Embryonic facial prominence (tissue), 1 donor: ENCODE results near the gene NPAS2.

ENCODE experiments used
- DNase-seq: peaks from one replicate; pipeline ENCODE4 v3.0.0-alpha.2; 2016; ENCODE audit errors: extremely low spot score

Gene NPAS2

DNA sequence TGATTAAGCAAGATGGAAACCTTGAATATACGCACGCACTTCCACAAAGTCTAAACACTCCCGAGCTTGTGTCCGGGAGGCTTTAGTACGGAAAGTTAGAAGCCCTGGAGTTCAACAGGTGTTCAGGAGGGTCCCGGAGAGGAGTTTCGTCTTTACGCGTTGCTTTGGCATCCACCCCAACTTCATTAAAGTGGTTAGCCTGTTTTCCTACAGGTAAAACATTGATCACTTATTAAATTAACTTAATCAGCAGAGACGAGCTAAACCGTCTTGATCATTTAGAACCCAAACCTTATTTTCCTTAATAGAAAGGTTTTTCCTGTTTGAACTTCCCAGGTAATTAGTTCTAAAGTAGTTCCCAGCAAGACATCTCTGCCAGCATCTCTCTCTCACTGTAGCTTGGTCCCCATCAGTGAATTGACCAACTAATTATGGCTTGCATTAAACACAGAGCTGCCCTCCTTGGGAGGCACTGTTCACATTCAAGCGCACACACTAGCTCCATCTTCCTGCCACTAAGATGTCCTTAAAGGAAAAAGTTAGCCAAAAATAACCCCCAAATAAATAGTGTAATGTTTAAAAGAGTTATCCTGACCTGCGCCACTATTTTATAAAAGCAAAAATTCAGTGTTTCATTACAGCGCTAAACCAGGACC lies 1.4 kb downstream of the NPAS2 start:
- no peak for DNase-seq

DNA sequence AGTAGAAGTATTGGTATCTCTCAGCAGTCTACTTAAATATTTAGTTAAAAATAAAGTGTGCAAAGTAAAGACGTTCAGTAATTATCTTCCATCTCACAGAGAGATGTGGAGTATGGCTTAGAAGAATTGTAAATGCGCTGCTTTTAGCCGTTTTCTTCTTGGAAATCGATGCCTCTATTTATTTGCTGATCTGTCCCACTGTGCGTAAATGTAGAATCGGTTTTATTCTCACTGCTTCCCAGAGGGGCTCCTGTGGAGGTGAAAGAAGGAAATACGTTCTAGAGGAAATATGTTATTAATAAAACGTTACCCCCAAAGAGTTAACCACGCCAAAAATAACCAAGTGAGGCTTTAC lies 1.9 kb downstream of the NPAS2 start:
- DNase-seq = no peak

DNA sequence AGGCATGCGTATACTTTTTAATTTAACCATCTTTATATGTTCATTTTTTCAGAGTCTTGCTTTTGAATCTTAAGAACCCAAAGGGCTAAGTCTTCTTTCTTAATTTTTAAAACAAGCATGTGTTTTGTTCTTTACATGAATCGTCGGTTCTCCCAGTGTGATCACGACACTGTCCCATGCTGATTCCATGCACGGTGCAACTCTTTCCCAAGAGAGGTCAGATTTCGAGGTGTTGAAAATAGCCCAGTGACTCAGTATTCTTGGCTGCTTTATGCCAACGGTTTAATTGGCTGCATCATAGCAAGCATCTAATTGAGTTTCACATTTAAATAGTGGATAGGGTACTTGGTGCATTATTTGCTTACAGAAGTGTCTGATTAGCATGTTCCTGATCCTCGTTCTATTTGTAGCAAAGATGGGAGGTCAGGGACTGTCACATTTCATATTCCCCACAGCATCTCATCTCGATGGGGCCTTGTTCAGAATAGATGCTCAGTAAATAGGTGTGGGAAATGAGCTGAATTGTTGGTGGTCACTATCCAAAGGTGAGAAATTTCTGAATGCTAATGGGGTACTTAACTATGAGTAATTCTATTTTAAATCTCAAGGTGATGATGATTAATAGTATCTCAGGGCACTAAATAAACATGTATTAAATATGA lies 2.8 kb downstream of the NPAS2 start:
- no peak for DNase-seq

DNA sequence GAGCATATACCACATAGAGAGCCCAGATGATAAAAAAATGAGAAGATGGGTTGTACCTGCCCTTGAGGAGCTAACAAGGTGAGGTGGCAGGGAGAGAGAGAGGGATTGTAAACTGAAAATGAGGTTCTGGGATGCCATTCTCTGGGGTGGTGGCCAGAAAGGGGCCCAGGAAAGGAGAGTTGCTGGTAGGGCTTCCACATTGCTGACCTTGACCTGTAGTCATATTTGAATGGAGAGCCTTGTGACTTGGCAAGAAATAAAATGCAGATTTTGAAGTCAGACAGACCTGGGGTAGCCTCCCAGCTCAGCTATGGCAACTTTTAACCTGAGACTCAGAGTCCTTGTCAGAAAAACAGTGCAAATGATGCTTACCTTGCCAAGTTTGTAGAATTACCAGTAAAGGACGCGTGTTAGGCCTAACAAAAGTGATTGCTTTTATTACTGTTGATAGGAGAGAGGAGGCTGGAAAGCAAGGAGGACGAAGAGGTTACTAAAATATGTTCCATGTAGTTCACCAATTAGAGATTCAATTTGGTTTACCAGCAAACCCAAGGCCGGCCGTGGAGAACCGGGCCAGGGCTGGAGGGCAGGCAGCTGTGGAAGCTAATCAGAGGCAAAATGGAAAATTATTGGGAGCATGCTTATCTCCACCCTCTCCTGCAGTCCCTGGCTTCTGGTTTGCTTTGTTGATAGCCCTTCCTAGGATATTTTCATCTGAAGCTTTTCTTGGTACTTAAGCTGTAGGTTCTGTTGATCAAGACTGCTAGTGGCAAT lies 3.9 kb downstream of the NPAS2 start:
- no peak for DNase-seq

DNA sequence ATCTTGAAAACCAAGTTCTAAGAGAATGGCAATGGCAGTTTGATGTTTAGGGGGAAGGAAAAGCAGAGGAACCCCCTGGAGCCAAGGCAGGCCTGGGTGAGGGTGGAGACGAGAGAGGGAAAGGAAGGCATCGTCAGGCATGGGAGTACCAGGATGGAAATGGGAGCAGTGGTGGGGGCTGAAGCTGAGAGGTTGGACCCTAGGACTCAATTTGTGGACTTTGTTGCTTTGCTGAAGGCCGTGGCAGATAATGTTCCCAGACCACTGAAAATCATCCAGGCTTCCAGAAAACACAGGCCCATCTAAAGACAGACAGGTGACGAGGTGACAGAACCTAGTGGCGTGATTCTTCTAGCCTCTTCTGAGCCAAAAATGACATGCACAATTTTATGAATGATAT lies 4.9 kb downstream of the NPAS2 start:
- no peak for DNase-seq

DNA sequence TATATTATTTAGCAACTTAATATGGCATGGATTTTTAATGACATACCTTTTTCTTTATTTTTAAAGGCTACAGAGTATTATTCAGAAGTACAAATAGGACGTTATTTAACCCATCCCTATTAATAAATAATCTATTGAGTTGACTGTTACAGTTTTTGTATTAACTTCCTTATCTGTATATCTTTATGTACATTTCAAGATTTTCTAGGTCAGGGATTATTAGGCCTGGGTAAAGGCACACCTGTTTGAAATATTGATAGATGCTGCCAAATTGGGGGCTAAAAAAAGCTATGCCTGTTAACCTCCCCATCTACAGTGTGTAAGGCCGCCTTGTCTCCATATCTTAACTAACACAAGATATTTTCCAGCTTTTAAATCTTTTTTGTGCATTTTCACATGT lies 6.6 kb downstream of the NPAS2 start:
- DNase-seq = no peak

DNA sequence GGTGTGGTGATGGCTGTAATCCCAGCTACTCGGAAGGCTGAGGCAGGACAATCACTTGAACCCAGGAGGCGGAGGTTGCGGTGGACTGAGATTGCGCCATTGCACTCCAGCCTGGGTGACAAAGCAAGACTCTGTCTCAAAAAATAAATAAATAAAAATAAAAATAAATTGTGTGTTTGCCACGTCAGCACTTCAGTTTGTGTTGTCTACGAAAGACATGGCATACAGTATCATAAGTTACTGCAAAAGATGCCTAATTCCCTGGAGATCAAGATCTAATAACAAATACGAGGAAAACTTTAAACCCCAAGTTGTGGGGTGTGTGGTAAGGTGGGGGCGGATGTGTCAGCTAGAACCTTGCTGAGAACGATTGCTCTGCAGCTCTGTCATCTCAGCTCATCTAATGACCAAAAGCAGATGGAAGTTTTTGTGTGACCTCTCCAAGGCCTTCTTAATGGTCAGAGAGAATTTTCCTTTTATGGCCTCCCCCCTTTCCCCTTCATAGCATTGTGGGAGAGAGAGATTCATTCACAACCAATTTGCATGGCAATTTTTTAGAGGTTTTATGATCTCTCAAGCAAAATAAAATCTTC lies 11.3 kb downstream of the NPAS2 start:
- DNase-seq = no peak

DNA sequence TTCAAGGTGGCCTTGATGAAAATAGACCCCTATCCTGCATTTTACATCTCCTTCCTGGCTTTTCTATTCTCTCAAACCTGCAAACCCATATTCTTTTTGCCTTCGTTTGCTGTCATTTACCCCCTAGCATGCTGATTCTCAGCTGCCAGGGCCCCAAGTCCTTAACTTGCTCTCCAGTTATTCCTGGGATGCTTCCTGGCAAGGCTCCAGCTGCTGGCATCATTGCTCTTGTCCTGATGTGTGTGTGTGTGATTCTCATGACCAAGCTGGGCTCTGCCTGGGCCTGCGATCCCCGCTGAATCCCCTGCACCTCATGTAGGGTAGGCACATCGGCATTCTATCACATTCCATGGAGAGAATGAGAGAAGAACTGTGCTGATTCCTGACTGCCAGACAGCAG lies 11.9 kb downstream of the NPAS2 start:
- no peak for DNase-seq

DNA sequence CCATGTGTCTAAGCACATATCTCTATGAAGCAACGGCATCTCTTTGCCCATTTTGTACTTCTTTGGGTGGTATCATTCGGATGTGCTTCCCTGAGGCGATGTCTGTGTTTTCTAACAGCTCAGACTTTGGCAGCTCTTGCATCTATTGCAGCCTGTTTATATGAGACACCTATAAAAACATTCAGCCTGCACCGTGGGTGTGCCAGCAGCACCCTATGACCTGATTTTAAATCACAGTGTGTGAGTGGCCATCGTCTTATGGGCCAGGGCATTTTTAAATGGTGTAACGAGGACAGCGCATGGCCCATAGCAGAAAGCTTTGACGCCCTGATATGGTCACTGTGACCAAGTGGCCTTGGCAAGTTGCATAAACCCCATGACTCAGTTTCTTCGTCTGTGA lies 12.9 kb downstream of the NPAS2 start:
- DNase-seq = no peak

DNA sequence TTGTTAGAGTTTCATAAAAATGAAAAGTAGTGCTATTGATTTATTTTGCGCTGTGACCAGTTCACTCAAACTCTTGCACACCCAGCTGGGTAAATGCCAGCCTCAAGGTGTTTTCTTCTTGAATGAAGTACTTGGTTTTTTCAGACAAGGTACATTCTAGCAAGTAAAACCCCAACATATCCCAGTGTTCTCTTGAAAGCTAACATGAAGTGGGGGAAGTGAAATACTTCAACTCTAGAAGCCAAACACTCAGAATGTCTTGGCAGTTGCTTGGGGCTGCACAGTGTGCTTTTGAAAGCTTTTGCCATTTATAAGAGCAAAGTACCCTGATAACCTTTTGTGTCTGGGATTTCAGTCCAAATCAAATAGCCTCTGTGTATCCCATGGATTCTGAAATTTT lies 13.4 kb downstream of the NPAS2 start:
- no peak for DNase-seq

DNA sequence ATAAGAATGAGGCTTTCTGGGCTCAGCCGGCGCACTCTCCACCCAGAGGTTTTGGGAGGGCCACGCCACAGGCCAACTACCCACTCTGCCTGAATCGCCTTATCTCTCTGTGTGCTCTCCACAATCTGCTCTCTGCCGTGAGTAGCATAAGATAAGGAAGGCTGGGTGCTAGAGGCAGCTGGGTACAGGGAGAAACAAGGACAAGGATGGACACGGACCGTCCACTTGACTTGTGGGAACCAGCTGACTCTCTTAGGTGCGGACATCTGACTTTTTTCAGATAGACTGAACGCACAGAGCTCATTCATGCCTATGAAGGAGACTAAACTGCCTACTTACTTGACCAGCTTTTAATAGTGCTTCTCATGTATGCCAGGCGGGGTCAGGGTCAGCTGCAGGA lies 14.3 kb downstream of the NPAS2 start:
- DNase-seq = no peak

DNA sequence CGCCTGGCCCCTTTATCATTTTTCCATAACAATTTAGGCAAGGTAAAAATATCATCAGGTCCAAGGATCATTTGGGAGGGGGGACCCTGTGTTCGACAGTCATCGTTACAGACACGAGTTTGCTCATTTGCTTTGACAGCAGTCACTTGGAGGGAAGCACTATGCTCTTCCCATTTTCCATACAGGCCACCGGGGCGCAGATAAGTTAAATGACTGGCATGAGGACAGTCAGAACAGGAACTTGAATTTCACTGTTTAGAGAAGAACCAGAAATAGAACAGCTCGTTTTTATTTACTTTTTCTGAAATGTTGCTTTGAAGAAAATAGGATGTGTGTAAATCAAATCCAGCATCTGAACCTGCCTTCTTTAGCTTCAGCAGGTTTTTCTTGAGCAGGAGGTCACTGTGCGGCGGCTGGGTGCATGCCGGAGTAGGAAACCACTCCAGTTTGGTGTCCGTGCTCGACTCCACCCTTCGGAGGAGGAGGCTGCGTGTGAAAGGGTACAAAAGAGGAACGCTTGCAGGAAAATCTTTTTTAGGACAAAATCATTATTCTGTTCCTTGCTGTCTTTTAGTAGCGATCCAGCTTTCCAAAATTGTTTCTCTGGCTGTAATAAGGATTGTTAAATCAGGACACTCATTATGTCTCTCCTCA lies 15.2 kb downstream of the NPAS2 start:
- no peak for DNase-seq

DNA sequence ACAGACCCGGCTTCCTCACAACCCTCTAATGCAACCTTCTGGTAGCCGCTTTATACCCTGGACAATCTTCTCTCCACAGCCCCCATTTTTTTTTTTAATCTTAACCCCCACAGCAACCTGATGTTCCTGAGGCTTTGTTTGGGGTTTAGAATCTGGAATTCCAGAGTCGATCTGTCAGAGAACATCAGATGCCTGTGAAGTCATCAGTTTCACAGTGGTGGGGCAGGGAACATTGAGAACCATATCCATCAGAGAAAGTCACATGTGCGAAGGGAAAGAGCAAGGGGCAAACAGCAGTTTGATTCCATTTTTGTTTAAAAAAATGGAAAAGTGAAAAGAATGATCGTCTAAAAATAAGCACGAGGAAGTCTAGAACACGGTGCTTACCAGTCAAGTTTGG lies 20.6 kb downstream of the NPAS2 start:
- DNase-seq = no peak

DNA sequence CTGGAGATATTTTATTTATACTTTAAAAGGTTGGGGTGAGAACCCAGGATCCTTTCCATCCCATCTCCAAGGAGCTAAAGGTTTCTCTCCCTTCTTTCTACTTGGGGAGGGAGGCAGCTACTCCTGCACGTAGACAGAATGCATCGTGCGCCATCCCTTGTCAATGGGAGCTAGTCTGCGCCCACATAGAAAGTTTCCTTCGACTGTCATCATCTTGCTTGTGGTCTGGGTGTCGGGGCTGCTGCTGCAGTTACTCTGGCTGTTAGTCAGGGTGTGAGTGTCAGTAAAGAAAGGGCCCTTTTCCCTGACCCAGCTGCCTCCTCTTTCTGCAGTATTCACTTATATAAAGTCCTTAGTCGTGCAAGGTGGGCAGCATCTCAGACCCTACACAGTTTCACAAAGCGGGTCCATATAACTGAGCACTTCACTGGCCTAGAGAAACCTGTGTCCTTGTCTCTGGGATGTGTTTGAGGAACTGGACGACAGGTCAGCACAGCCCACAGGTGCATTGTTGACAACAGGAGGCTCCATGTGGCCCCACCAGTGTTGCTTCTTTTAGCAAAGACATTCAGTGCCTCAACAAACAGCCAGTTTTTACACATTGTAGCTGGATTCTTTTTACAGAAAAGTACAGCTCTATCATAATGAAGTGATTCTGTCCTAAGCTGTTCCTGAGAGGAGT lies 22.4 kb downstream of the NPAS2 start:
- no peak for DNase-seq

DNA sequence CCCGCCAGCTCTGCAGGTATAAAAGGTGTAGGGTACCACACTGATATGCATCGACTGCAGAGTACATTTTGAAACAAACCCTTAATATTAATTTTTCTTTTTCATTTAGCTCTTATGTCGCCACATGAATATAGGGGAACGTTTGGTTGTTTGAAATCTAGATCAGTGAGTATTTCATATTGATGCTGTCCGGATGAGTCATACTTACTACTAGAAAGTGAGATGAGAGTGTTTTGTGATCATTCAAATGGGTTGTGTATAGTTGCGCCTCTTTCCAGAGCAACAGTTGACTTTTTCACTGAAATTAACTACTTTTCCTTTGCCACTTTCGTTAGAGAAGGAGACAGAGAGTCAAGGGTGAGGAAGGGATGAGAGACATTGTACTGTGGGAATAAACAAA lies 24.6 kb downstream of the NPAS2 start:
- no peak for DNase-seq

DNA sequence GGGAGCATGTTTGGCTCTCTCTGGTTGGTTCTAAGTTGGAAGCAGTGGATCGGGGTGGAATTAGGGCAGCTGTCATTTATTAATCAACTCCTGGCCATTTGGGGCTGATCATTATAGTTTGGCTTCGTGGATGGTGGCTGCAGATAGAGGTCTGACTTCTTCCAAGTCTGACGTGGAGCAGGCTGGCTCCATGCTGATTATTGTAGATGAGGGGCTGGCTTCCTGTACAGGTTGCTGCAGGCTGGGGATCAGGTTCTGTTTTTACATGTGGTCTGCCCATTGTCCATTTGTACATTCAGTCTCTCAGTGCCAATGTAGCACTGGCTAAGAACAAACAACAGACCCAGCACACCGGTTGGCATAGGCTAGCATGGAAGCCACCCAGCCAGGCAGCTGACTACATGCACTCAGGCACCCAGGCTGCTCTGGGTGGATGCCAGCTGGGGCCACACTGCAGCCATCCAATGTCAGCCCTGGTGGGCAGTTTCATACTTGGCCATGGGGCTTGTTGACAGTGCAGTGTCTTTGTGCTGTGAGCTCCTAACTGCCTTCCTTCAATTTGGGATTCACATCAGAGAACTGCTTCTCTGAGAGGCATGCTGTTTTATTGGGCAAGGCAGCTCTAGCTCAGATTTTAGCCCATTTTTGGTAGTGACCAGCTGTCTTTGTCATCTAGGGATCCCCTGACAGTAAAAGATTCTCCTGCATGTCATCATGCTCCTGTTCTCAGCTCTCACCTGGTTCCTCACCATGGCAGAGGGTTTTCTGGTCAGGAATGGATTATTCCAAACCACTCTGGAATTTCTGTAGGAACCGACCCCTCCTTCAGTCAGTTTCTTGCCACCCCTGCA lies 25.4 kb downstream of the NPAS2 start:
- no peak for DNase-seq

DNA sequence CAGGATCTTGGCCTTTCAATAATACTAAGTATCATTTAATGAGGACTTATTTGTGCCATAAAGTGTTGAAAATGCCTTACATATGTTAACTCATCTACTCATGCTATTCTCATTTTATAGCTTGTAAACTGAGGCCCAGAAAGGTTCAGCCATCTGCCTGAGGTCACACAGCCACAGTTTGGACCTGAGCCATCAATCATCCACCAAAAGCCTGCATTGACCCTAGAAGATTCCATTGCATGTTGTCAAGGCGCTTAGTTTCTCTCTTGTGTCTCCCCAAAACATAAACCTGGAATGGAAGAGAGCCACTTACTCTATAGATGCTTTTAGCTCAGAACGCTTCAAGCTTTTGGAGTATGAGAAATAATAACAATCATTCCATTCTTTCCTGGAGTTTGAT lies 26.8 kb downstream of the NPAS2 start:
- no peak for DNase-seq

DNA sequence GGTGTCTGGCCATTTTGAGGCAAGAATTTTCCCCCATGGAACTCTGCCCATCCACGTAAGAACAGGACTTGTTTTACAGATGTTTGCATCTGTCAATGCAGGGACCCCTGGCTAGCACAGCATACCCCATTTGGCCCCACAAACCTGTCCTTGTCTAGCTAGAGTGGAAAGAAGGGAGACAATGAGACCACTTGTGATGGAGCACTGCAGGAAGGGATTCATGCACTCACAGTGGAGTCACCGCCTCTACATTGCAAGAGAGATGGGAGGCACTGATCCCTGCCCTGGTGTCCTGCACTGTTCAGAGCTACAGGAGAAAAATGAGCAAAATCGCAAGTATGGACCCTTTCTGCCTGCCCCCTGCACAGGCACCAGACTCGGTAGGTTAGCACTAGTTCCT lies 32.5 kb downstream of the NPAS2 start:
- DNase-seq = no peak

DNA sequence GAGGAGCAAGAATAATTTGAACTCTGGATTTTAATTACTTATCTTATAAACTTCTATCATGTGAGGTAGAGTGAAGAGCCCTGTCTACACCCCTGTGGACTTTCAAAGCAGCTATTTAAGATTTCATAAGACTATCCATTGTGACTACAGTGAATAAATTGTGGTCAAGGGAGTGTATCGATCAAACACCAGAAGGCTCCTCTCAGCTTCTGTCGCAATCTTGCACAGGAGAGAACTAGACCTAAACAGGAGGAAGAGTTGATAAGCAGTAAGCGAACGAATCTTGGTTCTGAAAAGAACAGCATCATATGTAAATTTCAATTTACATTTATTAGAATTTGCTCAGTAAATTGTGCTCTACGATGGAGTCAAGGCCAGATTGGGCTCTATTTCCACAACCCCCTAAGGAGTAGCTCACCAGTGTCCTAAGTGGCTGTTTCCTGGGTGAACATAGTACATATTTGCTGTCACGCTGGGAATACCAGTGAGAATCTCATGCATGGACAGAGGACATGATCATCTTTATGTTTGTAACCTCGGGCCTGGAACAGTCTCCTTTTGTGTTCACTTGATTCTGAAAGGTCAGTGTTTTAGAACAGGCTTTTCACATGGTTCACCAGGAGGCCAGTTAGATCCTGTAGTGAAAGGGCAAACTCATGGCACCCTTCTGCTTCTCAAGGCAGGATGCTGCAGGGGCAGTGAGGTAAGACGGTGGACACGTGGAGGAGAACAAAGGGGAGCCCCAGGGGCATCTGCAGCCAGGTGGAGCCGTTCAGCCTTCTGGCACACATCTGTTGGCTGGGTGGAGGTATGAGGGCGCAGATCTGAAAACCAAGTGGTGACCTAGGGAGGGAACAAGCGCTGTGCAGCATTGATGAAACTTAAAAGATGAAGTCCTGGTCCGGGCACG lies 33.3 kb downstream of the NPAS2 start:
- DNase-seq = no peak
